Mesangial cell (primary cell): Measurements from ENCODE around the gene OOSP4B. TPM values are rescaled to one million over a fixed set of nuclear protein-coding genes. Genes with fewer than 3 reads are reported as not detected.

Source experiments
- total RNA-seq: library from RNA; depleted of rRNA; stranded (reverse); fragments of >200 nt; gene quantifications from 2 replicates; pipeline ENCODE4 v1.2.3, GENCODE V29; 2015

OOSP4B gene
- total RNA-seq: not detected in 2 replicates

DNA sequence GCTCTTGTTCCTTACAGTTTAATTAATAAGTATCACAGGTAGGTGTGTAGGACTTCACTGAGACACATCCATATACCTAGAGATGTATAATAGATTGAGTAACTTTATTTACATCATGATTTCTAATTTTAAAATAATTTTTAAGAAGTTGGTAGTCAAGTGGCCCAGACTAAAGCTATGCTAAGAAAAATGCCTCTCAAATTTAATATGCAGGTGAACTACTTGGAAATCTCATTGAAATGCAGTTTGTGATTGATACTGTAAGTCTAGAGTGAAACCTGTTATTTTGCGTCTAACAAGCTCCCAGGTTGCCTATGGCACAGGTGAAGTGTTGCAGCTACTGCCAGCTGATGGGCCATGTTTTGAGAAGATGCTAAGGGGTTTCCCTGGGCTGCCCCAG, at the start of gene OOSP4B:
TSS of gene OOSP4B (plus strand) at position 301 of the 400 bp plus-strand sequence.

DNA sequence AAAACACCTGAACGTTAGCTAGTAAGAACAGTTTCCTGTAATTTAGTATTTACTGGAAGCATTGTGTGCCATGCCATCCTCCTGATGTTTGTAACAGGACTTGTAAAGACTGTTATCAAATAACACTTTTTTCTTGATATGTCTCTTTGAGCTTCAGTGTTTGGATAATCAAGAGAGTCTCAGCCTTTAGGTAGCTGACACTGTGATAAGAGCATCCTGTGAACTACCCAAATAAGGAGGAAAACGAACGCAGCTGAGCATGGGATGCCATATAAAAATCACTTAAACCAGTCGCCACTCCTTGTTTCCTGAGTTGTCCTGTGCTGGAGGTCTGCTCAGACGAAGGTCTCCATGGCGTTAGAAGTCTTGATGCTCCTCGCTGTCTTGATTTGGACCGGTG, 23.1 kb downstream of the OOSP4B start, which contains the start of gene OOSP2:
TSS of gene OOSP2 (plus strand) at position 301 of the 400 bp plus-strand sequence. CDS start at position 352, 51 bp downstream.

GRCh38 chr11:60056349-60056969, 39.5 kb downstream of the OOSP4B start, which contains the start of gene MS4A3:
Gene MS4A3, plus strand, starts transcription at chr11:60056665. Its CDS starts 4,496 bp downstream, at chr11:60061161.

Other genes starting within 250 kb of the OOSP4B start
- gene MRPL16, start 206.4 kb upstream of the OOSP4B start, total RNA-seq: 38.2 and 55.6 TPM in 2 replicates
- not detected in 2 replicates for gene CBLIF, start 171.7 kb upstream of the OOSP4B start, total RNA-seq
- gene TCN1, start 150.7 kb upstream of the OOSP4B start, total RNA-seq: not detected in 2 replicates
- not detected in 2 replicates for gene OOSP3, start 138.4 kb upstream of the OOSP4B start, total RNA-seq
- gene OOSP1, start 78.7 kb upstream of the OOSP4B start, total RNA-seq: not detected in 2 replicates
- gene OOSP4A, start 53.1 kb upstream of the OOSP4B start, total RNA-seq: not detected in 2 replicates
- gene OOSP2, start 23.2 kb downstream of the OOSP4B start, total RNA-seq: not detected in 2 replicates
- gene MS4A3, start 39.5 kb downstream of the OOSP4B start, total RNA-seq: not detected in 2 replicates
- gene MS4A2, start 71.5 kb downstream of the OOSP4B start, total RNA-seq: not detected in 2 replicates
- not detected in 2 replicates for gene MS4A6A, start 165.9 kb downstream of the OOSP4B start, total RNA-seq
- gene MS4A4E, start 226.0 kb downstream of the OOSP4B start, total RNA-seq: not detected in 2 replicates